Pancreas (tissue), 10 donors: Measurements from ENCODE around the gene TBX1. TPM values are rescaled to one million over a fixed set of nuclear protein-coding genes. Genes with fewer than 3 reads are reported as not detected.
A peak's percentile ranks its signal among the peaks of the same experiment; 100 is the strongest.

Source experiments
- ATAC-seq, 4 donors: fragments of 200-7000 bp; cut with Tn5 transposase; one replicate each; pipeline versions ENCODE4 v1.8.0 to v1.9.1; 2020; ENCODE audit warnings: mild to moderate bottlenecking in 4 of 4, moderate library complexity in 4 of 4
- DNase-seq, 6 donors: peaks; one replicate each; pipeline ENCODE4 v3.0.0-alpha.2; 2020
- FAIRE-seq: peaks from 2 replicates; lab custom pipeline; 2012; peaks lifted over from hg19 to GRCh38; lab: Jason Lieb, UNC
- H3K27ac ChIP-seq, 4 donors: fragments of 200-600 bp; sonication (generic); 1 replicate in 3 of 4; 2 replicates in 1 of 4; pipeline versions ENCODE4 v1.5.0 to v1.8.0; 2020
- H3K27me3 ChIP-seq, 4 donors: fragments of 200-600 bp; one replicate each; pipeline ENCODE4 v1.8.0; 2021
- H3K36me3 ChIP-seq, 3 donors: fragments of 200-600 bp; sonication (generic) in 1 of 3; one replicate each; pipeline versions ENCODE4 v1.5.0 to v1.8.0; 2020 to 2021
- H3K4me1 ChIP-seq, 3 donors: fragments of 200-600 bp; one replicate each; pipeline ENCODE4 v1.8.0; 2021
- H3K4me3 ChIP-seq, 4 donors: fragments of 200-600 bp; sonication (generic) in 2 of 4; one replicate each; pipeline versions ENCODE4 v1.5.0 to v1.8.0; 2020 to 2021
- H3K9me3 ChIP-seq, 4 donors: fragments of 200-600 bp; one replicate each; pipeline ENCODE4 v1.8.0; 2021
- CTCF ChIP-seq, 4 donors: fragments of 200-600 bp; sonication (generic) in 3 of 4; IDR thresholded peaks; one replicate each; pipeline versions ENCODE4 v1.5.0 to v1.8.0; 2021; ENCODE audit warnings: antibody characterized with exemption in 4 of 4
- WGBS, 2 donors: extraction: QIAGEN DNeasy Blood & Tissue Kit; methylation state at CpG; one replicate each; pipeline ENCODE4 v1.1.7; 2013; 5-methylcytosine and 5-hydroxymethylcytosine counted together
- intact Hi-C, 3 donors: fragments of 100-400 bp; cut with DNase I; formaldehyde crosslinking; loops; one replicate each; pipeline versions ENCODE4 v1.11.1 to v1.14.2; 2022
- polyA plus RNA-seq, 2 donors: library from polyadenylated mRNA; stranded (reverse); fragments of 200-250 nt; gene quantifications; one replicate each; pipeline ENCODE4 v1.2.3, GENCODE V29; 2013
- total RNA-seq, 6 donors: library from RNA; stranded (reverse); fragmentation: NEBNext Ultra II Directional in 4 of 6; extraction: Animal tissue kit (Norgen Biotek cat#: 25700) in 4 of 6; gene quantifications; one replicate each; pipeline versions ENCODE4 v1.2.1 to v1.2.4, GENCODE V29; 2021 to 2023
- donor health status: healthy with polysubstance abuse.
- donor health status: DM: no; HTN: no; CAD: no; lungs with moderate emphysema.
- donor health status: DM: no; HTN: no; CAD: no.
- donor health status: control.
- donor health status: control.
- donor health status: Bipolar disorder and iron deficiency.
- donor health status: DM: yes; HTN: yes; CAD: no.
- donor health status: DM: no; HTN: no; CAD: no.
- donor health status: DM: no; HTN: no; CAD: no.
- donor health status: DM: yes; HTN: yes; CAD: no.

The TBX1 gene
- total and polyA plus RNA-seq, 8 donors, result 0.19 to 1.3 (median 0.31) TPM; not detected in 1

- intact Hi-C loops, result no loop called here
- peaks cover 0 to 15% (median 9%) of the 10 kb centered on the region in 4 donors for H3K27me3 ChIP-seq
Measured at GRCh38 chr22:19755145-19755710, 5.3 kb upstream of the TBX1 start.

GRCh38 chr22:19755722-19756287 lies 4.8 kb upstream of the TBX1 start:
- 5 to 7% methylated on average over 26 of the region's 26 CpGs for WGBS, 2 donors
- no peak for TF ChIP-seq CTCF (IDR thresholded peaks at IDR 0.05)
- Histone ChIP-seq H3K27me3 (peaks cover 0 to 15% (median 9%) of the 10 kb centered on the region in 4 donors), H3K36me3 (no peaks in the 10 kb centered on the region), H3K4me1 (peaks cover 0 to 4% (median 0%) of the 10 kb centered on the region in 3 donors), H3K4me3 (no peak overlapping the region), H3K9me3 (no peaks in the 10 kb centered on the region), H3K27ac (no peak overlapping the region)
- intact Hi-C loops, result no loop called here
- no peak for FAIRE-seq
- DNase-seq, result no peak
- peak in 2 of 4 donors; percentile 8 to 9 for ATAC-seq

More at GRCh38 chr22:19755145-19755710, 5.3 kb upstream of the TBX1 start:
- H3K36me3 ChIP-seq, result no peaks in the 10 kb centered on the region
- no peak overlapping the region for H3K4me3 ChIP-seq
- no peak for ATAC-seq
- no peak for FAIRE-seq
- H3K9me3 ChIP-seq, result no peaks in the 10 kb centered on the region
- no peak overlapping the region for H3K27ac ChIP-seq
- no peak for DNase-seq
- 3 to 4% methylated on average over 50 to 59 of the region's 59 CpGs for WGBS, 2 donors
- no peak for TF ChIP-seq CTCF (IDR thresholded peaks at IDR 0.05)
- H3K4me1 ChIP-seq, result peaks cover 0 to 4% (median 0%) of the 10 kb centered on the region in 3 donors

GRCh38 chr22:19756288-19757128 lies 4.1 kb upstream of the TBX1 start:
- peak overlapping the region in 2 of 4 donors; percentile 8 to 33 for H3K4me3 ChIP-seq

More at GRCh38 chr22:19756288-19757128, 4.1 kb upstream of the TBX1 start:
- FAIRE-seq (no peak), ATAC-seq (peak; percentile 77 to 89 (median 84)), DNase-seq (peak in 5 of 6 donors; percentile 35 to 84 (median 51))
- no peaks in the 10 kb centered on the region for H3K9me3 ChIP-seq
- peak in 3 of 4 donors; percentile 15 to 25 (median 20) for TF ChIP-seq CTCF (IDR thresholded peaks at IDR 0.05)
- no peaks in the 10 kb centered on the region for H3K36me3 ChIP-seq
- 6% methylated on average over 67 to 76 of the region's 76 CpGs for WGBS, 2 donors
- peaks cover 0 to 4% (median 0%) of the 10 kb centered on the region in 3 donors for H3K4me1 ChIP-seq
- H3K27me3 ChIP-seq, result peaks cover 0 to 19% (median 9%) of the 10 kb centered on the region in 4 donors
- intact Hi-C loops, result no loop called here
- no peak overlapping the region for H3K27ac ChIP-seq
